Activated CD4-positive, alpha-beta memory T cell treated with anti-CD3 and anti-CD28 coated beads, Interleukin-2, amount 10 ng/mL, durations not matched to agents 7 days and 5 days (primary cell): ENCODE results near the gene GDF2. TPM values are rescaled to one million over a fixed set of nuclear protein-coding genes. Genes with fewer than 3 reads are reported as not detected.

Source experiments
- CTCF ChIA-PET: fragments of 350-600 bp; sonication (Branson Sonifier 250); formaldehyde crosslinking; loops from one replicate; lab custom pipeline; 2021; ENCODE audit warnings: antibody characterized with exemption, inconsistent platforms; lab: Charles Lee
- POLR2A ChIA-PET: fragments of 350-600 bp; sonication (Branson Sonifier 250); formaldehyde crosslinking; loops from one replicate; lab custom pipeline; 2021; ENCODE audit warnings: antibody characterized with exemption; lab: Charles Lee
- DNase-seq: peaks from one replicate; pipeline ENCODE4 v3.0.0-alpha.2; 2020
- H3K27ac Mint-ChIP-seq: one replicate; pipeline ENCODE4 v1.8.0; 2021; ENCODE audit warnings: mild to moderate bottlenecking, mixed read lengths
- H3K27me3 Mint-ChIP-seq: one replicate; pipeline ENCODE4 v1.8.0; 2021; ENCODE audit warnings: mixed read lengths
- H3K36me3 Mint-ChIP-seq: one replicate; pipeline ENCODE4 v1.8.0; 2021; ENCODE audit warnings: low read depth, mixed read lengths
- H3K4me1 Mint-ChIP-seq: one replicate; pipeline ENCODE4 v1.8.0; 2021; ENCODE audit warnings: mixed read lengths
- H3K4me3 Mint-ChIP-seq: one replicate; pipeline ENCODE4 v1.8.0; 2021; ENCODE audit warnings: mild to moderate bottlenecking, mixed read lengths
- H3K9me3 Mint-ChIP-seq: one replicate; pipeline ENCODE4 v1.8.0; 2021; ENCODE audit warnings: mixed read lengths
- total RNA-seq, 2 experiments: library from RNA; stranded (reverse); gene quantifications; one replicate each; pipeline ENCODE4 v1.2.3, GENCODE V29; 2021

GDF2 gene
- total RNA-seq, 2 experiments from 2014 or later = not detected

- CTCF ChIA-PET = interaction anchor here (9.3 kb wide), 1 partner anchor 263 kb away, joined by 128 read pairs; no protein-coding TSS in a partner anchor
- no peak for DNase-seq
- Mint-ChIP-seq H3K27ac (no peak overlapping the region), H3K4me3 (no peak overlapping the region), H3K27me3 (no peaks in the 10 kb centered on the region), H3K36me3 (no peaks in the 10 kb centered on the region), H3K4me1 (peaks cover 16% of the 10 kb centered on the region), H3K9me3 (no peaks in the 10 kb centered on the region)
- POLR2A ChIA-PET = no interaction called here
Measured at GRCh38 chr10:47309408-47310089, 12.7 kb upstream of the GDF2 start.

GRCh38 chr10:47310090-47310505 lies 12.2 kb upstream of the GDF2 start:
- no peaks in the 10 kb centered on the region for H3K36me3 Mint-ChIP-seq
- no peak overlapping the region for H3K27ac Mint-ChIP-seq
- no peak overlapping the region for H3K4me3 Mint-ChIP-seq
- ChIA-PET CTCF (interaction anchor here (9.3 kb wide), 1 partner anchor 264 kb away, joined by 128 read pairs; no protein-coding TSS in a partner anchor), POLR2A (no interaction called here)
- no peak for DNase-seq
- no peaks in the 10 kb centered on the region for H3K9me3 Mint-ChIP-seq
- H3K27me3 Mint-ChIP-seq = no peaks in the 10 kb centered on the region
- H3K4me1 Mint-ChIP-seq = peaks cover 16% of the 10 kb centered on the region

GRCh38 chr10:47311193-47311931 lies 10.9 kb upstream of the GDF2 start:
- Mint-ChIP-seq H3K9me3 (no peaks in the 10 kb centered on the region), H3K27me3 (no peaks in the 10 kb centered on the region), H3K4me1 (peaks cover 16% of the 10 kb centered on the region), H3K4me3 (no peak overlapping the region), H3K27ac (peak overlapping the region; percentile 63), H3K36me3 (no peaks in the 10 kb centered on the region)
- ChIA-PET CTCF (interaction anchor here (1.0 to 9.3 kb wide), 10 partner anchors 15 to 319 kb away, joined by 3 to 128 read pairs (median 5); no protein-coding TSS in a partner anchor), POLR2A (interaction anchor here (0.7 to 2.4 kb wide), 4 partner anchors 51 to 287 kb away, joined by 3 to 10 read pairs (median 4); no protein-coding TSS in a partner anchor)
- DNase-seq = peak; percentile 54

GRCh38 chr10:47311932-47312662 lies 10.2 kb upstream of the GDF2 start:
- H3K4me3 Mint-ChIP-seq = no peak overlapping the region
- H3K36me3 Mint-ChIP-seq = no peaks in the 10 kb centered on the region
- peak; percentile 79 for DNase-seq
- H3K9me3 Mint-ChIP-seq = no peaks in the 10 kb centered on the region
- ChIA-PET CTCF (interaction anchor here (1.0 to 9.3 kb wide), 10 partner anchors 15 to 319 kb away, joined by 3 to 128 read pairs (median 5); no protein-coding TSS in a partner anchor), POLR2A (interaction anchor here (0.7 to 2.4 kb wide), 4 partner anchors 52 to 287 kb away, joined by 3 to 10 read pairs (median 4); no protein-coding TSS in a partner anchor)
- peaks cover 16% of the 10 kb centered on the region for H3K4me1 Mint-ChIP-seq
- peak overlapping the region; percentile 63 for H3K27ac Mint-ChIP-seq
- H3K27me3 Mint-ChIP-seq = no peaks in the 10 kb centered on the region

GRCh38 chr10:47312663-47312995 lies 9.6 kb upstream of the GDF2 start:
- no peaks in the 10 kb centered on the region for H3K9me3 Mint-ChIP-seq
- no peaks in the 10 kb centered on the region for H3K36me3 Mint-ChIP-seq
- H3K27me3 Mint-ChIP-seq = no peaks in the 10 kb centered on the region
- no peak for DNase-seq
- H3K27ac Mint-ChIP-seq = no peak overlapping the region
- peaks cover 16% of the 10 kb centered on the region for H3K4me1 Mint-ChIP-seq
- POLR2A ChIA-PET = interaction anchor here (2.4 kb wide), 1 partner anchor 265 kb away, joined by 10 read pairs; no protein-coding TSS in a partner anchor
- CTCF ChIA-PET = interaction anchor here (1.0 to 9.3 kb wide), 6 partner anchors 26 to 288 kb away, joined by 3 to 128 read pairs (median 4); no protein-coding TSS in a partner anchor
- H3K4me3 Mint-ChIP-seq = no peak overlapping the region

GRCh38 chr10:47314416-47314970 lies 7.8 kb upstream of the GDF2 start:
- DNase-seq = no peak
- Mint-ChIP-seq H3K4me1 (peaks cover 16% of the 10 kb centered on the region), H3K9me3 (no peaks in the 10 kb centered on the region), H3K4me3 (no peak overlapping the region), H3K36me3 (no peaks in the 10 kb centered on the region), H3K27me3 (no peaks in the 10 kb centered on the region), H3K27ac (no peak overlapping the region)
- POLR2A ChIA-PET = no interaction called here
- CTCF ChIA-PET = interaction anchor here (5.3 to 9.3 kb wide), 2 partner anchors 268 to 290 kb away, joined by 32 to 128 read pairs; no protein-coding TSS in a partner anchor

- H3K4me3 Mint-ChIP-seq = no peak overlapping the region
Measured at GRCh38 chr10:47315421-47315820, 6.8 kb upstream of the GDF2 start.

GRCh38 chr10:47316131-47316530 lies 6.1 kb upstream of the GDF2 start:
- ChIA-PET POLR2A (no interaction called here), CTCF (interaction anchor here (1.0 to 9.3 kb wide), 2 partner anchors 8 to 270 kb away, joined by 3 to 128 read pairs; no protein-coding TSS in a partner anchor)
- peaks cover 12% of the 10 kb centered on the region for H3K4me1 Mint-ChIP-seq
- H3K4me3 Mint-ChIP-seq = no peak overlapping the region
- DNase-seq = no peak
- H3K36me3 Mint-ChIP-seq = no peaks in the 10 kb centered on the region
- H3K27me3 Mint-ChIP-seq = peaks cover under 1% of the 10 kb centered on the region
- no peaks in the 10 kb centered on the region for H3K9me3 Mint-ChIP-seq
- H3K27ac Mint-ChIP-seq = no peak overlapping the region

More at GRCh38 chr10:47315421-47315820, 6.8 kb upstream of the GDF2 start:
- Mint-ChIP-seq H3K9me3 (no peaks in the 10 kb centered on the region), H3K27ac (no peak overlapping the region), H3K4me1 (peaks cover 16% of the 10 kb centered on the region), H3K36me3 (no peaks in the 10 kb centered on the region), H3K27me3 (no peaks in the 10 kb centered on the region)
- POLR2A ChIA-PET = no interaction called here
- no peak for DNase-seq
- CTCF ChIA-PET = interaction anchor here (1.0 to 9.3 kb wide), 3 partner anchors 9 to 291 kb away, joined by 3 to 128 read pairs (median 32); no protein-coding TSS in a partner anchor

GRCh38 chr10:47317251-47317650 lies 5.0 kb upstream of the GDF2 start:
- peaks cover under 1% of the 10 kb centered on the region for H3K4me1 Mint-ChIP-seq
- POLR2A ChIA-PET = no interaction called here
- no peaks in the 10 kb centered on the region for H3K9me3 Mint-ChIP-seq
- no peaks in the 10 kb centered on the region for H3K36me3 Mint-ChIP-seq
- no peak overlapping the region for H3K27ac Mint-ChIP-seq
- no peak overlapping the region for H3K4me3 Mint-ChIP-seq
- CTCF ChIA-PET = interaction anchor here (1.5 kb wide), 1 partner anchor 291 kb away, joined by 4 read pairs; no protein-coding TSS in a partner anchor
- peaks cover 2% of the 10 kb centered on the region for H3K27me3 Mint-ChIP-seq
- no peak for DNase-seq

- no peaks in the 10 kb centered on the region for H3K9me3 Mint-ChIP-seq
- no peak overlapping the region for H3K27ac Mint-ChIP-seq
- DNase-seq = no peak
- POLR2A ChIA-PET = no interaction called here
- H3K4me1 Mint-ChIP-seq = no peaks in the 10 kb centered on the region
- no peaks in the 10 kb centered on the region for H3K36me3 Mint-ChIP-seq
- H3K27me3 Mint-ChIP-seq = peaks cover 2% of the 10 kb centered on the region
- CTCF ChIA-PET = interaction anchor here (1.5 kb wide), 1 partner anchor 292 kb away, joined by 4 read pairs; no protein-coding TSS in a partner anchor
- no peak overlapping the region for H3K4me3 Mint-ChIP-seq
Measured at GRCh38 chr10:47318706-47319105, 3.5 kb upstream of the GDF2 start.

GRCh38 chr10:47319784-47320183 lies 2.5 kb upstream of the GDF2 start:
- Mint-ChIP-seq H3K36me3 (no peaks in the 10 kb centered on the region), H3K27me3 (peaks cover 2% of the 10 kb centered on the region), H3K4me3 (no peak overlapping the region), H3K9me3 (no peaks in the 10 kb centered on the region), H3K4me1 (no peaks in the 10 kb centered on the region), H3K27ac (no peak overlapping the region)
- CTCF ChIA-PET = no interaction called here
- DNase-seq = no peak
- POLR2A ChIA-PET = no interaction called here

GRCh38 chr10:47320812-47321211 lies 1.4 kb upstream of the GDF2 start:
- Mint-ChIP-seq H3K9me3 (no peaks in the 10 kb centered on the region), H3K27ac (no peak overlapping the region), H3K27me3 (peaks cover 2% of the 10 kb centered on the region), H3K4me1 (no peaks in the 10 kb centered on the region), H3K36me3 (no peaks in the 10 kb centered on the region), H3K4me3 (no peak overlapping the region)
- POLR2A ChIA-PET = no interaction called here
- CTCF ChIA-PET = interaction anchor here (1.5 kb wide), 1 partner anchor 273 kb away, joined by 3 read pairs; no protein-coding TSS in a partner anchor
- DNase-seq = no peak
